Stimulated activated effector memory CD8-positive, alpha-beta T cell treated with anti-CD3 and anti-CD28 coated beads, Interleukin-12 subunit alpha, Interleukin-12 subunit beta, amount 100 ng/mL, for 72 hours (primary cell): ENCODE data around the gene CSF3.

ENCODE experiments used
- ATAC-seq: fragments of 150-1000 bp; cut with Tn5 transposase; 2 replicates; pipeline ENCODE4 v1.10.0; 2021
- DNase-seq, 2 donors: peaks; one replicate each; pipeline ENCODE4 v3.0.0; 2021 to 2022; ENCODE audit warnings: low spot score in 2 of 2
- H3K27ac Mint-ChIP-seq: one replicate; pipeline ENCODE4 v1.8.0; 2022; ENCODE audit warnings: mild to moderate bottlenecking, mixed read lengths
- H3K36me3 Mint-ChIP-seq: one replicate; pipeline ENCODE4 v1.8.0; 2022; ENCODE audit warnings: mild to moderate bottlenecking, mixed read lengths
- H3K4me1 Mint-ChIP-seq: one replicate; pipeline ENCODE4 v1.8.0; 2022; ENCODE audit warnings: mixed read lengths
- H3K4me3 Mint-ChIP-seq: one replicate; pipeline ENCODE4 v1.8.0; 2022; ENCODE audit warnings: mild to moderate bottlenecking, mixed read lengths
- H3K9me3 Mint-ChIP-seq: one replicate; pipeline ENCODE4 v1.8.0; 2022; ENCODE audit warnings: mixed read lengths

Gene CSF3, protein sequence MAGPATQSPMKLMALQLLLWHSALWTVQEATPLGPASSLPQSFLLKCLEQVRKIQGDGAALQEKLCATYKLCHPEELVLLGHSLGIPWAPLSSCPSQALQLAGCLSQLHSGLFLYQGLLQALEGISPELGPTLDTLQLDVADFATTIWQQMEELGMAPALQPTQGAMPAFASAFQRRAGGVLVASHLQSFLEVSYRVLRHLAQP

DNA sequence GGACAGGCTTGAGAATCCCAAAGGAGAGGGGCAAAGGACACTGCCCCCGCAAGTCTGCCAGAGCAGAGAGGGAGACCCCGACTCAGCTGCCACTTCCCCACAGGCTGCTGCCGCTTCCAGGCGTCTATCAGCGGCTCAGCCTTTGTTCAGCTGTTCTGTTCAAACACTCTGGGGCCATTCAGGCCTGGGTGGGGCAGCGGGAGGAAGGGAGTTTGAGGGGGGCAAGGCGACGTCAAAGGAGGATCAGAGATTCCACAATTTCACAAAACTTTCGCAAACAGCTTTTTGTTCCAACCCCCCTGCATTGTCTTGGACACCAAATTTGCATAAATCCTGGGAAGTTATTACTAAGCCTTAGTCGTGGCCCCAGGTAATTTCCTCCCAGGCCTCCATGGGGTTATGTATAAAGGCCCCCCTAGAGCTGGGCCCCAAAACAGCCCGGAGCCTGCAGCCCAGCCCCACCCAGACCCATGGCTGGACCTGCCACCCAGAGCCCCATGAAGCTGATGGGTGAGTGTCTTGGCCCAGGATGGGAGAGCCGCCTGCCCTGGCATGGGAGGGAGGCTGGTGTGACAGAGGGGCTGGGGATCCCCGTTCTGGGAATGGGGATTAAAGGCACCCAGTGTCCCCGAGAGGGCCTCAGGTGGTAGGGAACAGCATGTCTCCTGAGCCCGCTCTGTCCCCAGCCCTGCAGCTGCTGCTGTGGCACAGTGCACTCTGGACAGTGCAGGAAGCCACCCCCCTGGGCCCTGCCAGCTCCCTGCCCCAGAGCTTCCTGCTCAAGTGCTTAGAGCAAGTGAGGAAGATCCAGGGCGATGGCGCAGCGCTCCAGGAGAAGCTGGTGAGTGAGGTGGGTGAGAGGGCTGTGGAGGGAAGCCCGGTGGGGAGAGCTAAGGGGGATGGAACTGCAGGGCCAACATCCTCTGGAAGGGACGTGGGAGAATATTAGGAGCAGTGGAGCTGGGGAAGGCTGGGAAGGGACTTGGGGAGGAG is at the start of gene CSF3:
Gene CSF3 (plus strand): TSS at position 436 of the 993 bp plus-strand sequence. CDS start 35 bp downstream, at position 471.
- Mint-ChIP-seq H3K4me3 (no peak within 1 kb of the TSS), H3K27ac (no peak within 1 kb of the TSS), H3K36me3 (peaks cover 15% of the 10 kb centered on the region), H3K9me3 (no peaks in the 10 kb centered on the region), H3K4me1 (peaks cover 6% of the 10 kb centered on the region)
- ATAC-seq: no peak
- no peak for DNase-seq

DNA sequence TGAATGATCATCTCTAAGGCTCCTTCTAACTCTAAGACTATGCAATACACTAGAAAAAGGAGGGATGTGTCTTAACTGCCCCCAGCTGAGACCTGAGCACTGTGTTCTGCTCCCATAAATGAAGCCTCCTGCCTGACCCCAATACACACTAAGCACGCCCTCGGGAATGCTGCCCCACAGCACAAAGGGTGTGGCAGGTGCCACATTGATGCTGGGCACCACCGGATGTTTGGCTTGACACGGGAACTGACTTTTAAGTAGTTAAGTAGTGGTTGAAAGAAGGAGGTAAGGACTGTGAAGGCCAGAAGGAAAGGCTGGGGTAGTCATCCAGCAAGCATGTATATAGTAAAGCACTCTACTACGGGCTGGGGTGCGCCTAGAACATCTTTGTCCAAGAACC is 48.5 kb upstream of the CSF3 start:
- Mint-ChIP-seq H3K4me1 (peaks cover 20% of the 10 kb centered on the region), H3K36me3 (no peaks in the 10 kb centered on the region), H3K4me3 (no peak overlapping the region), H3K27ac (no peak overlapping the region), H3K9me3 (no peaks in the 10 kb centered on the region)
- DNase-seq: no peak
- no peak for ATAC-seq

DNA sequence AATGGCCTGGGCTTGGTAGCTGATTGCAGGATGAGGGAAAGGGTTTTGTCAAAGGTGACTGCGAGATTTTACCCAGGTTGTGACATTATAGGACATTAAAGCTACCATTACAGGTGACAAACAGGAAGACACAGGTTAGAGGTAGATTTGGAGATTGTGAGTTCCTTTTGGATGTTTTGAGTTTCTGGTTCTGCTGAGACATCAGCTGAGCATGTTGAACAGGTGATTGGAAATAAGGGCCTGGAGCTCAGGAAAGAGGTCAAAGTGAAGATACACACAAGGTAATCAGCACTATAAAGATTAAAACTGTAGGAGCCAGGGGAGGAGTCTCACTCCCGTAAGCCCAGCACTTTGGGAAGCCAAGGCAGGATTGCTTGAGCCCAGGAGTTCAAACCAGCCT is 46.5 kb upstream of the CSF3 start:
- DNase-seq (no peak), ATAC-seq (no peak)
- H3K36me3 Mint-ChIP-seq: no peaks in the 10 kb centered on the region
- no peaks in the 10 kb centered on the region for H3K9me3 Mint-ChIP-seq
- H3K4me1 Mint-ChIP-seq: peaks cover 5% of the 10 kb centered on the region
- H3K4me3 Mint-ChIP-seq: no peak overlapping the region
- no peak overlapping the region for H3K27ac Mint-ChIP-seq

DNA sequence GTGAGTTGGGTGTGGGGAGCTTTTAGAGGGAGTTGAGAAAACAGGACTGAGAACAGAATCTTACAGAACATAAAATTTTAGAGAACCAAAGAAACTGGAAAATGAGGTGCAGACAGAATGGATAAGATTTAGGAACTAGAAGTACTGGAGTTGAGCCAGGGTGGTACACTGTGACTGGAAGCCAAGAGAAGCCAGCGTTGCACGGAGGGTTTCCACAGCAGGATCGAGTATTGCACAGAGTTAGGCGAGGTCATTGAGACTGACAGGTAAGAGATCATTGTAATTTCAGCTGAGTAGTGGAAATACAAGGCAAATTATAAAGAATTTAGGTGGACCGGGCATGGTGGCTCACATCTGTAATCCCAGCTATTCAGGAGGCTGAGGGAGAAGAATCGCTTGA is 45.9 kb upstream of the CSF3 start:
- no peak overlapping the region for H3K27ac Mint-ChIP-seq
- H3K9me3 Mint-ChIP-seq: no peaks in the 10 kb centered on the region
- H3K4me3 Mint-ChIP-seq: no peak overlapping the region
- no peaks in the 10 kb centered on the region for H3K4me1 Mint-ChIP-seq
- no peaks in the 10 kb centered on the region for H3K36me3 Mint-ChIP-seq
- DNase-seq: no peak
- no peak for ATAC-seq

DNA sequence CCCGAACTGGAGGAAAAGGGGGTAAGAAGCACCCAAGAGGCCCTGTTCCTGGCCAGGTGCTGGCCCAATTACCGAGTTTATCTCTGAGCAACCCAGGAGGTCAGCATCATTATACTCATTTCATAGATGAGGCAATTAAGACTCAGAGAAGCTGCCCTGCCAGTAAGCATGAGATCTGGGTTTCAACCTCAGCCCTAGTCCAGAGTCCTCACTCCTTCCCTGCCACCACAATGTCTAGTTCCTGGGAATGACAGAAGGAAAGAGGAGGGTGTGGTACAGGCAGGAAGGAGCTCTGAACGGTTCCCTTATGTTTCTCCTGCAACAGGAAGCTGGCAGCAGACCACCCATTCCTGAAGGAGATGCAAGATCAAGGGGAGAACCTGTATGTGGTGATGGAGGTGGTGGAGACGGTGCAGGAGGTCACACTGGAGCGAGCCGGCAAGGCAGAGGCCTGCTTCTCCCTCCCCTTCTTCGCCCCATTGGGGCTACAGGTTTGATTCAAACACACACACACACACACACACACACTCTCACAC is 45.0 kb upstream of the CSF3 start:
- no peak for DNase-seq
- no peaks in the 10 kb centered on the region for H3K36me3 Mint-ChIP-seq
- no peak overlapping the region for H3K27ac Mint-ChIP-seq
- no peaks in the 10 kb centered on the region for H3K4me1 Mint-ChIP-seq
- no peaks in the 10 kb centered on the region for H3K9me3 Mint-ChIP-seq
- no peak overlapping the region for H3K4me3 Mint-ChIP-seq
- ATAC-seq: no peak

DNA sequence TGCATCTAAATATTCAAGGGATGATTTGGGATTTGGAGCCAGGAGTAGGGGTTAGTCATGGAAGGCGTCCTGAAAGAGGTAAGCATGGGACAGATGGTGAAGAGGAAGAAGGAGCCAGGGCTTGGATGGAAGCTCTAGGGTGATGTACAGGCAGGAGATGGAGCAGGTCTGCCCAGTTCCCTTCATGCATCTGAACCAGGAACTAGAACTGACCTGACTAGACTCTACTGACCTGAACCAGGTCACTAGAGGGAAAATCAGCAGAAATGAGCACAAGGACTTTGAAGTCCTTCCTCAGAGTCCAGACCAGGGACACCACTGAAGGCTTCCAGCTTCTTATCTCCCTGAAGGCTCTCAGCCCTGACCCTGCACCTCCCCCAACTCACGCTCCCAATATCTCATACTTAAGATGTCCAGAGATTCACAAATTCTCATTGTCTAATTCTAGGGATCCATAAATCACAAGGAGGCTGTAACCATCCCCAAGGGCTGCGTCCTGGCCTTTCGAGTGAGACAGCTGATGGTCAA is 44.1 kb upstream of the CSF3 start:
- no peaks in the 10 kb centered on the region for H3K36me3 Mint-ChIP-seq
- ATAC-seq: no peak
- DNase-seq: no peak
- no peaks in the 10 kb centered on the region for H3K9me3 Mint-ChIP-seq
- H3K4me1 Mint-ChIP-seq: no peaks in the 10 kb centered on the region
- no peak overlapping the region for H3K4me3 Mint-ChIP-seq
- H3K27ac Mint-ChIP-seq: no peak overlapping the region

DNA sequence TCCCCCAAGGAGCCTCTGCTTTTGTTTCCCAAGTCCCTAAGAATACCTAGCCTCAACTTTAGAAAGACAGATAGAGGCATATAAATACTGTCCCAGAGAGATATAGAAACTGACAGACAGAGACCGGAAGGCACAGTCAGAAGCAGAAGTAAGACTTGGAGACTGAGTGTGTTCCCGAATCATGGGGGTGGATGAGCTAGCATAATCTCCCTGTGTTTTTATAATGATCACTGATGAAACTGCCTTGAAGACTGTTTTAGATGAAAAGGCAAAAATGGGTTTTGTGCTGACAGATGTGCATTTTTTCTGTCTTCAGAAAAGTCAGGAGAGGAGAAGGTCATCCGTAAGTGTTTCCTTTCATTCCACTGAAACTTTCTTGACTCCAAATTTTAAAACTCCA is 43.0 kb upstream of the CSF3 start:
- H3K27ac Mint-ChIP-seq: no peak overlapping the region

DNA sequence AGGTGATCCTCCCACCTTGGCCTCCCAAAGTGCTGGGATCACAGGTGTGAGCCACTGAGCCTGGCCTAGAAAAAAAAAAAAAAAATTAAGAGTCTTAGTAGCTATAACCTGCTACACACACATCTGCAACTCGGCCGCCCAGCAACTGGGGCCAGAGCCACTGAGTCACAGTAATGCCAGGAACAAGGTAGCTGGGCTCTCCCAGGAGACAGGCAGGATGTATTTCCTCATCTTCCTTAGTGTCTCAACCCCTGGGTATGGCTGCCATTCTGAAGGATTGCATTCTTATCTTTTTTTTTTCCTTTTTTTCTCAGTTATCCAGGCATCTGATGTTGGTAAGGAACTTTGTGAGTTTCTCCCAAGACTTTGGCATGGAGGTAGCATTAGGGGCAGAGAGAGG is 41.7 kb upstream of the CSF3 start:
- Mint-ChIP-seq H3K36me3 (no peaks in the 10 kb centered on the region), H3K4me1 (no peaks in the 10 kb centered on the region), H3K4me3 (no peak overlapping the region), H3K27ac (no peak overlapping the region), H3K9me3 (no peaks in the 10 kb centered on the region)
- DNase-seq (no peak), ATAC-seq (no peak)

More for the DNA sequence above, 43.0 kb upstream of the CSF3 start:
- H3K4me3 Mint-ChIP-seq: no peak overlapping the region
- no peaks in the 10 kb centered on the region for H3K36me3 Mint-ChIP-seq
- DNase-seq: no peak
- H3K9me3 Mint-ChIP-seq: no peaks in the 10 kb centered on the region
- no peak for ATAC-seq
- H3K4me1 Mint-ChIP-seq: no peaks in the 10 kb centered on the region

DNA sequence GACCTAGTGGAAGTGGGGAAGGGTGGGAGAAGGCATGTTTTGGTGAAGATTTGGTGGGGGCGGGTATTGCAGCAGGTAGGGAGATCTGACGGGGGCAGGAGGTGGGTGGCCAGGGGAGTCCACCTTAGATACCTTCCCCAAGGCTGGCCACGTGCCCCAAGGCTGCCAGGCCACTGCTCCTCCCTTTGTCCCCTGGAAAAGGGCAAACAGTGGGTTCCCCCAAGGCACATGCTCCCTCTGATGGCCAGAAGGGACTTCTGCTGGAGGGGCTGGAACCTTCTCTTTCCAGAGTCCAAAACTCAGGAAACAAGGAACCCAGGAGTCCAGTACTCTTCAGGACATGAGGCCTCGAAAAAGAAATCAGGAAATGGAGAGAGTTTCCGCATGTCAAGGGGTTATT is 40.8 kb upstream of the CSF3 start:
- H3K4me1 Mint-ChIP-seq: peaks cover 4% of the 10 kb centered on the region
- no peaks in the 10 kb centered on the region for H3K36me3 Mint-ChIP-seq
- no peak for ATAC-seq
- no peak for DNase-seq
- no peak overlapping the region for H3K4me3 Mint-ChIP-seq
- no peak overlapping the region for H3K27ac Mint-ChIP-seq
- no peaks in the 10 kb centered on the region for H3K9me3 Mint-ChIP-seq

DNA sequence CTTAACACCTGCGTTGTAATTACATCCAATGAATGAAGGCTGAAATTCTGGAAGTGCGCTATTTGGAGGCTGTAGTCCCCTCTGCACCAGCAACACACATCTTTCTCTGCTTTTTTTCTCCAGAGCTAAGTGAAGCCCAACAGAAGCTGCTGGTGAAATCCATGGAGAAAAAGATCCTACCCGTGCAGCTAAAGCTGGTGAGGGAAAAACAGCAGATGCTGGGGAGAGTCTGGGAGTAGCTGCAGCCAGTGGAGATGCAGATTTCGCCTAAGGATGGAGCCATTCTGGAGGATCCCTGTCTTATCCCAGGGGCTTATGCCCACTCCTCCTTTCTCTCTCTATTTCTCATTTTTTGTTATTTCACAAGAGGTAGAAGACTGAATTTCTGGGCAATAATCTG is 39.4 kb upstream of the CSF3 start:
- Mint-ChIP-seq H3K9me3 (no peaks in the 10 kb centered on the region), H3K27ac (no peak overlapping the region), H3K36me3 (peaks cover 7% of the 10 kb centered on the region), H3K4me3 (no peak overlapping the region), H3K4me1 (peaks cover 14% of the 10 kb centered on the region)
- DNase-seq (no peak), ATAC-seq (no peak)

DNA sequence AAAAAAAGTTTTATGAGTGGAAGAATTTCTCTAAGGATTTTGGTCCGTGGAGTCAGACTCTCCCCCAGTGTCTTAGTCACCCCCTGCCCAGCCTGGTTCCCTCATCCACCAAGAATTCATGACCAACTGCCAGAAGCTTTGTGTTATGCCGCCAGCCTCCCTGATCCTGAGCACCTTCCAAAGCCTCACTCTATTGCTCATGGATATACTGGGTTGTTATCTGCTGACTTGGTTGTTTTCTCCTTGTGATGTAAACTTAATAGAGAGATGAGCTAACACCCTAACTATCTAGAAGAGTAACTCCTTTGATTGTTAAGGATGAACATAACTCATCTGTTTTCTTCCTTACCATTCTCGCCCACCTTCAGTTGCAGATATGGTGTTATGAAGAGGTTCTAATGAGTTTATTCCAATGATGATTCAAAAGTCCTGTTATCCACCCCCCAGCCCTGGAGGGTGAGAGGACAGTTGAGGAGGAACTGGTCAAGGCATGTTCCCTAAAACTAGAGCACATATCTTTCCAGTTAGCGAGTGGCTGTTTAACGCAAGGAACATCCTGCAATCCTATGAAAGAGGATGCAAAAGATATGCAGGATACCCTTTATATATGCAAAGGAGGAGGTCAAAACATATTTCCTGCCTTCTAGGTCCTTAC is 36.1 kb upstream of the CSF3 start:
- peaks cover 26% of the 10 kb centered on the region for H3K4me1 Mint-ChIP-seq
- H3K27ac Mint-ChIP-seq: no peak overlapping the region
- peaks cover 29% of the 10 kb centered on the region for H3K36me3 Mint-ChIP-seq
- DNase-seq: no peak
- no peaks in the 10 kb centered on the region for H3K9me3 Mint-ChIP-seq
- ATAC-seq: no peak
- H3K4me3 Mint-ChIP-seq: peak overlapping the region; percentile 93

DNA sequence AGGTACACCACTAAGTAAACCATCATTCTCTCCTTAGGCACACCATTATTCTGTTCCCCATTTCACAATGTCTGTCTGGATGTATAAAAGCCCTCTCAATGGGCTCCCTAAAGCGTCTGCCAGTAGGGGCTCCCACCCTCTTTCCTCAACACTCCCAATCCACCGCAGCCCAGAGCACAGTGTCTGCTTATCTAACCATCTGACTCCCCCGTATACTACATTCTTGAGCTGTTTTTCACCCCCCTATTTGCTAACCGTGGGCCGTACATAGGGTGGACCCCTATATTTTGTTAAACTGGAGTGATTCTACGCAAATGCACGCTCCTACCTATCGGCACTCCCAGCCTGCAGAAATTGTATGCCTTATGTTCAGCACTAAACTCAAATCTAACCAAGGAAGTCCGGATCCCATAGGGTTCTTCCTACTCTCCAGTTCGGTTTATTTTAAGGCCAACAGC is 35.3 kb upstream of the CSF3 start:
- no peaks in the 10 kb centered on the region for H3K9me3 Mint-ChIP-seq
- peaks cover 36% of the 10 kb centered on the region for H3K36me3 Mint-ChIP-seq
- peak overlapping the region; percentile 93 for H3K4me3 Mint-ChIP-seq
- peak overlapping the region; percentile 99 for H3K27ac Mint-ChIP-seq
- peaks cover 32% of the 10 kb centered on the region for H3K4me1 Mint-ChIP-seq
- DNase-seq (no peak), ATAC-seq (peak; percentile 20)

DNA sequence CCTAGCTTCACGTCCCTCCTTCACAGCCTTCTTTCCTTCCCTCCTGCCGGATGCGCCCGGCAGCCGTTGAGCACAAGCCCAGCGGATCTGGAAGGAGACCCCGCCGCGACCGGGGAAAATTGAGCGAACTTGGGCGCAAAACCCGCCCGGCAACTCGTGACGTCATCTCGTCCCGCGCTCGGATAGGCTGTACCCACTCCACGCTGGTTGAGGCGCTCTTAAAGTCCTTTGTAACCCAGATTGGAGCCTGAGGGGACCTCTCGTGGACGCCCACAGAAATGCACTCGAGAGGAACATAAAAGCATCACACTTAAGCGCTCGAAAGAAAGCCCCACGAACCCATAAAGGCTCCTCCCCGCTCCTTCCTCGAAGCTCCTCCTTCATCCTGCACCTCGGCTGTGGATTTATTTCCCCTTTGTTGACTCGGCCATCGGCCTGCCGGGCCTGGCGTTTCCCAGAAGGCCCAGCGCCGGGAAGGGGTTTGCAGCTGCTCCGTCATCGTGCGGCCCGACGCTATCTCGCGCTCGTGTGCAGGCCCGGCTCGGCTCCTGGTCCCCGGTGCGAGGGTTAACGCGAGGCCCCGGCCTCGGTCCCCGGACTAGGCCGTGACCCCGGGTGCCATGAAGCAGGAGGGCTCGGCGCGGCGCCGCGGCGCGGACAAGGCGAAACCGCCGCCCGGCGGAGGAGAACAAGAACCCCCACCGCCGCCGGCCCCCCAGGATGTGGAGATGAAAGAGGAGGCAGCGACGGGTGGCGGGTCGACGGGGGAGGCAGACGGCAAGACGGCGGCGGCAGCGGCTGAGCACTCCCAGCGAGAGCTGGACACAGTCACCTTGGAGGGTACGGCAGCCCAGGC is 34.7 kb upstream of the CSF3 start, which contains the start of gene PSMD3:
Gene PSMD3 (plus strand): TSS at position 457 of the 856 bp plus-strand sequence. CDS start 164 bp downstream, at position 621.
- H3K4me1 Mint-ChIP-seq: peaks cover 32% of the 10 kb centered on the region
- H3K36me3 Mint-ChIP-seq: peaks cover 43% of the 10 kb centered on the region
- DNase-seq (peak; percentile 96 to 99), ATAC-seq (peak; percentile 97)
- peak within 1 kb of the TSS; percentile 99 for H3K27ac Mint-ChIP-seq
- no peaks in the 10 kb centered on the region for H3K9me3 Mint-ChIP-seq
- H3K4me3 Mint-ChIP-seq: peak within 1 kb of the TSS; percentile 93

DNA sequence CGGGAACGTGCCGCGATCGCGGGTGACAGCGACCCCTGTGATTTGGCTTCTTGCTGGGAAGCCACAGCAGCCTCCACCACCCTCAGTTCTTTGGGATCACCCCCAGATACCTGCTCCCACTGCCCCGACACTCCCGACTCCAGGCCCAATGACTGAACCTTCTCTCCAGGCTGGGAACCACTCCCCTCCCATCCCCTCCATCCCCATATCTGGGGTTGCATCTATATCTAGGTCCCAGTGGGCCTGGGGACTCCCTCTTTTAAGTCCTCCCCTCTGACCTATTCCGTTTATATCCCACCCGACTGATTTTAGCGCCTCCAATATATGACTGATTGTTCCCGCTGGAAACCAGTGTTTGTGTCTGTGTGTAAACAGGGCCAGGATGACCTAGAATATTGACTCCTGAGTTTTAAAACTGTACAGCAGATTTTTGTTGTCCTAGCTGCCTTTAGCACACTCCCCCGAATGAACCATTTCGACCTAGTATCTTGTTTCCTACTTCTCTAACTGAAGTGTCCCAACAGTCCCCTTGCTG is 34.0 kb upstream of the CSF3 start:
- Mint-ChIP-seq H3K27ac (peak overlapping the region; percentile 99), H3K4me1 (peaks cover 32% of the 10 kb centered on the region), H3K9me3 (no peaks in the 10 kb centered on the region), H3K4me3 (peak overlapping the region; percentile 93), H3K36me3 (peaks cover 50% of the 10 kb centered on the region)
- no peak for ATAC-seq
- no peak for DNase-seq
